ENCODE data around the gene AIG1.
"Not testable (repeated sequence)": the region's sequence is repeated elsewhere in the genome, so short reads cannot be mapped to it uniquely, and the experiment has no call there.

AIG1 gene, protein sequence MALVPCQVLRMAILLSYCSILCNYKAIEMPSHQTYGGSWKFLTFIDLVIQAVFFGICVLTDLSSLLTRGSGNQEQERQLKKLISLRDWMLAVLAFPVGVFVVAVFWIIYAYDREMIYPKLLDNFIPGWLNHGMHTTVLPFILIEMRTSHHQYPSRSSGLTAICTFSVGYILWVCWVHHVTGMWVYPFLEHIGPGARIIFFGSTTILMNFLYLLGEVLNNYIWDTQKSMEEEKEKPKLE

DNA sequence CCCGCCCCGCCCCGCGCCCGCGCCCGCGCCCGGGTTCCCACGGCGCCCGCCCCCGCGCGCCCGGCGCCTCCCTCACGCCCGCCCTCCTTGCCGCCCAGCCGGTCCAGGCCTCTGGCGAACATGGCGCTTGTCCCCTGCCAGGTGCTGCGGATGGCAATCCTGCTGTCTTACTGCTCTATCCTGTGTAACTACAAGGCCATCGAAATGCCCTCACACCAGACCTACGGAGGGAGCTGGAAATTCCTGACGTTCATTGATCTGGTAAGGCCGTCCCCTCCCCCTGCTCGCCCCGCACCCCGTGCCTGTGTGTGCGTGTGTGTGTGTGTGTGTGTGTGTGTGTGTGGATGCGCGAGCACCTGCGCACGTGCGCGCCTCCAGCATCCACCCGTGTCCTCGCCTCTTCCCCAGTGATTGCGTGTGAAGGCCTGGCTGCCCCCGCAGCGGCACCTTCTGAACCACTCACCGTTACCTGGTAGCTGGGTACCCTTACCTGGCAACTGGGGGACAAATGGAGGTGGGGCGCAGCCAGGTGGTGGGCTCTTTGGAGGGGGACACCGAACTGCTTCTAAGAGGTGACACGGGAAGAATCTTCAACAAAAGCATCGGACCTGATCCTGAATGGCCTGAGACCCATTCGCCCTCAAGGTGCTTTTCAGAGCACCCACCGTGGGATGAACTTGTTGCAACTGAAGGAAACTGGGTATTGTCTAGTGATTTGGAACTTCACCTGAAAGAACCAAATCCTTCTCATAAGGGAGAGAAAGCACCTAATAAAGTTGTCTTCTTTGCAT, at the start of gene AIG1:
TSS of gene AIG1 (plus strand) at position 84 of the 791 bp plus-strand sequence. CDS start at position 121, 37 bp downstream.
- peak in 52 of 56 donors; percentile 29 to 90 (median 72) for DNase-seq

GRCh38 chr6:143014764-143015163, 45.9 kb upstream of the AIG1 start:
- DNase-seq: no peak

GRCh38 chr6:143015300-143015706, 45.4 kb upstream of the AIG1 start:
- DNase-seq: no peak

GRCh38 chr6:143018955-143019354, 41.7 kb upstream of the AIG1 start:
- no peak for DNase-seq

DNA sequence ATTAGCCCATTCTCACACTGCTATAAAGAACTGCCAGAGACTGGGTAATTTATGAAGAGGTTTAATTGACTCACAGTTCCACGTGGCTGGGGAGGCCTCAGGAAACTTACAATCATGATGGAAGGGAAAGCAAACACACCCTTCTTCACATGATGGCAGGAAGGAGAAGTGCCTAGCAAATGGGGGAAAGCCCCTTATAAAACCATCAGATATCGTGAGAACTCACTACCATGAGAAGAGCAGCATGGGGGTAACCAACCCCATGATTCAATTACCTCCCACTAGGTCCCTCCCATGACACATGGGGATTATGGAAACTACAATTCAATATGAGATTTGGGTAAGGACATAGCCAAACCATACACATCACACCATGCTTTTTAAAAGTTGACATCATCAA, 39.8 kb upstream of the AIG1 start:
- DNase-seq: not testable (repeated sequence)

- no peak for DNase-seq
Measured at GRCh38 chr6:143021543-143021942, 39.1 kb upstream of the AIG1 start.

DNA sequence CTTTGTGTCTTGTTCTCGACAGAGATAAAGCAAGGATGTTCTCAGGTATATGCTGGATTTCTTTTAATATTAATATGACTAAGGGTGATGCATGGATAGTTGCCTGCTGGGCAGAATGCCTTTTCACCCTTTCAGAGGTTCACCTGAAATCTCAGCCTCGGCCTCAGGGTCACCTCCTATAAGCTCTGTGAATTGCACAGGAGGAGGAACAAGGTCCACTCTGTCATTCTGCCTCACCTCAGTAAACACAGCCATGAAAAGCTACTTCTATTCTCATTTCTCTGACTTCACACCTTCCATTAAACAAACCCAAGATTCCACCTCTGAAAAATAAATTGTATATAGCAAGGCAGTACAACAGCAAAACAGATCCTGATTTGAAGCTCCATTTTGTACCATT, 38.1 kb upstream of the AIG1 start:
- no peak for DNase-seq

DNA sequence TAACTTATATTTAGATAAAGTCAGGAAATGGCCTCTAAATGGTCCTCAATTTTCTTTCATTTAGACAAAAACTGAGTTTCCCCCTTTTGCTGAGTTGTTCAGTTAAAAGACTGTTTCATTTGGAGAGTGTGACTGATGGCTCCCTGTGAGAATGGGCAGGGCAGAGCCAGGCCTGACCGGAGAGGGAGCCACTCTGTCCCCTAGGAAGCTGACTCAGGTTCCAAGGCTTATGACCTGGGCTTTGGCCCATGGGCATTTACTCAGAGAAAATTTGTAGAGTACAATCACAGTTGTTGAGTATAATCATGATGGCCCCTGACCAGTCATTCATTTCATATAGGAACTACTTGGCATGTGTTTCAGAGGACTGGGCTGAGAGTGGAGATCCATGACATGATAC, 37.0 kb upstream of the AIG1 start:
- DNase-seq: no peak

DNA sequence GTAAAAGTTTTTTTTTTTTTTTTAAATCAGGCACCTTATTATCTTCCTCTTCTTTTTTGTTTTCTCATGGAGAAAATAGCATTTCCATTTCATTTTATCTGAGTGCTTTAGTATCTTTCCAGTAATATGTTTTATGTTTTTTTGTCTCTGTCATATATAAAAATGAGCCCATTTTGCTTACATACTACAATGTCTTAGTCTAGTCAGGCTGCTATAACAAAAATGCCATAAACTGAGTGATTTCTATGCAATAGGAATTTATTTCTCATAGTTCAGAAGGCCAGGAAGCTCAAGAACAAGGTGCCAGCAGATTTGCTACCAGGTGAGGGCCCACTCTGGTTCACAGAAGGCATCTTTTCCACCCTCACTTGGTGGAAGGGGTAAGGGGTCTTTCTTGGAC, 35.7 kb upstream of the AIG1 start:
- DNase-seq: no peak

DNA sequence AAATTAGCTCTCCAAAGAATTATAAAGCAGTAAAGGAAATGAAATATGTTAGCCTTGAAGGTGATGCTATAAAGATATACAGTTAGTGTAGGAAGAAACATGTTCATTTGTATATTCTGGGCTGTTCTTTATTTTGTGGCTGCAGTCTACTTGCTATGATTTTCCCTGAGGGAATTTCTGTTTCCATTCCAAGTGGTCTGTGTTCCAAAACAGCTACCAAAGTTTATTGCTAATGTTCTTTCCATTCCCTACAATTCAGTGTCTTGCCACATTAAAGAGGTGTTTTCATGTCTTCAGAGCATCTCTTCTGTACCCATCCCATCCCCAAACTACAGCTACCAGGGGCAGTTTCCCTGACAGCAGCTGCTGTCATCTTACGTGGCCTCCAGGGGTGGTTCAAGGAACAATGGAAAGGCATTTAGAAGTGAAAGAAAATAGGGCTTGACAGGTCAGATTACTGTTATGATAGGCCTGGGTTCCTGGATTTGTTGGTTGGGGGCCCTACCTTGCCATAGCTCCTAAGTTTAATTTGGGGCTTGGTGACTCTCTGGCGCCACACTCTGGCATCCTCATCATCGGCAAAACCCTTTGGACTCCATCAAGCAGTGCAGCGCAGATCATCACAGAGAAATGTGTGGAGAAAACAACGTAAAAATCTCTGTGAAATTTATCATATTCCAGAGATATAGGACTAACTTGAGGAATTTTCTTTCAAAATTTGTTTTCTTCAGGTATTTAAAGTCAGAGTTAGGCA, 33.8 kb upstream of the AIG1 start:
- peak in 16 of 56 donors; percentile 2 to 49 (median 10) for DNase-seq

GRCh38 chr6:143034689-143035334, 25.9 kb upstream of the AIG1 start:
- no peak for DNase-seq

DNA sequence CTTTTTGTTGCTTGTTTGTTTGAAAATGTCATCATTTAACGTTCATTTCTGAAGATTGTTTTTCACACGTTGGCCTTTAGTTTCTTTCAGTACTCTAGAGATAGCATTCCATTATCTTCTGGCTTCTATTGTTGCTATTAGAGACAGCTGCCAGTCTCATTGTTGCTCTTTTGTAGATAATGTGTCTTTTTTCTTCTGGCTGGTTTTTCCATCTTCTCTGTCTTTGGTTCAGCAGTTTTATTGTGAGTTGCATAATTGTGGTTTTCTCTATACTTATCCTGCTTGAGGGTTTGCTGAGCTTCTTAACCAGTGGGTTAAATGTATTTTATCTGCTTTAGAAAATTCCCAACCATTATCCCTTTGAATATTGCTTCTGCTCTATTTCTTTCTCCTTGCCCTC, 23.2 kb upstream of the AIG1 start:
- no peak for DNase-seq

- DNase-seq: no peak
Measured at GRCh38 chr6:143038833-143039232, 21.9 kb upstream of the AIG1 start.

- DNase-seq: no peak
Measured at GRCh38 chr6:143039548-143039947, 21.1 kb upstream of the AIG1 start.

- no peak for DNase-seq
Measured at GRCh38 chr6:143040018-143040417, 20.7 kb upstream of the AIG1 start.

DNA sequence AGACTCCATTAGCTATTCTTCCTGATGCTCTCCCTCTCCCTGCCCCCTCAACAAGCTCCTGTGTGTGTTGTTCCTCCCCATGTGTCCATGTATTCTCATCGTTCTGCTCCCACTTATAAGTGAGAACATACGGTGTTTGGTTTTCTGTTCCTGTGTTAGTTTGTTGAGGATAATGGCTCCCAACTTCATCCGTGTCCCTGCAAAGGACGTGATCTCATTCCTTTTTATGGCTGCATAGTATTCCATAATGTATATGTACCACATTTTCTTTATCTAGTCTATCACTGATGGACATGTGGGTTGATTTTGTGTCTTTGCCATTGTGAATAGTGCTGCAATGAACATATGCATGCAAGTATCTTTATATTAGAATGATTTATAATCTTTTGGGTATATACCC, 16.3 kb upstream of the AIG1 start:
- not testable (repeated sequence) for DNase-seq

- DNase-seq: no peak
Measured at GRCh38 chr6:143049611-143050010, 11.1 kb upstream of the AIG1 start.

DNA sequence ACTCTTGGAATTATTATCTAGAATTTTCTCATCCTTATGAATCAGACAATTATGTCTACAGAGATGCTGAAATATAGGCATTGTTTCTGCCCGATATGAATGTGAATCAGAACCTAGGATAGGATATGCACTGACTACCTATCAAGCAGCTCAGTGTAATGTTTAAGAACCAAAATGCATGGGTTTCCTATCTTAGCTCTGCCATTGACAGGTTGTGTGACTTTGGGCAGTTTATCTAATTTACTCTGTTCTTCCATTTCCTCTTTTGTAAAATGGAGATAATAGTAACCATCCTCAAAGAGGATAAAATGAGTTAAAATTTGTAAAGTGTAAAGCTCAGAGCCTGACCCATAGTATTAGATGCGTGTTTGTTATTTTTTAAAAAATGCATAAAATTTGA, 10.2 kb upstream of the AIG1 start:
- no peak for DNase-seq

GRCh38 chr6:143052282-143052681, 8.4 kb upstream of the AIG1 start:
- no peak for DNase-seq

GRCh38 chr6:143053856-143054255, 6.8 kb upstream of the AIG1 start:
- DNase-seq: no peak

DNA sequence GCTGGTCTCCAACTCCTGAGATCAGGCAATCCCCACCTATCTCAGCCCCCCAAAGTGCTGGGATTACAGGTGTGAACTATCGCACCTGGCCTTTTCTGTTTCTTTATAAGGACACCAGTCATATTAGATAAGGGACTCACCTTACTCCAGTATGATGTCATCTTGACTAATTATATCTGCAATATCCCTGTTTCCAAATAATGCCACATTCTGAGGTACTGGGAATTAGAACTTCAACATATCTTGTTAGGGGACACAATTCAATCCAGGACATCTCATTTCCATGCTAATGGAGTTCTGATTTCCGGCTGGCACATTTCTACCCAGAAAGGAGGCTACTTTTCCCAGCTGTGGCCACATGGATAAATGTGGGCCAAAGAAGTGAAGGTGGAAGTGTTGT, 6.4 kb upstream of the AIG1 start:
- DNase-seq: no peak

GRCh38 chr6:143055213-143055612, 5.5 kb upstream of the AIG1 start:
- DNase-seq: no peak
